GM19351 (cell line): Measurements from ENCODE around the gene ARHGAP26.

Experiments
- ATAC-seq: cut with Tn5 transposase; IDR thresholded peaks from one replicate; pipeline ENCODE4 v1.9.1; 2021; ENCODE audit warnings: mild to moderate bottlenecking, moderate library complexity; ENCODE audit not compliant: unreplicated experiment

Gene ARHGAP26

DNA sequence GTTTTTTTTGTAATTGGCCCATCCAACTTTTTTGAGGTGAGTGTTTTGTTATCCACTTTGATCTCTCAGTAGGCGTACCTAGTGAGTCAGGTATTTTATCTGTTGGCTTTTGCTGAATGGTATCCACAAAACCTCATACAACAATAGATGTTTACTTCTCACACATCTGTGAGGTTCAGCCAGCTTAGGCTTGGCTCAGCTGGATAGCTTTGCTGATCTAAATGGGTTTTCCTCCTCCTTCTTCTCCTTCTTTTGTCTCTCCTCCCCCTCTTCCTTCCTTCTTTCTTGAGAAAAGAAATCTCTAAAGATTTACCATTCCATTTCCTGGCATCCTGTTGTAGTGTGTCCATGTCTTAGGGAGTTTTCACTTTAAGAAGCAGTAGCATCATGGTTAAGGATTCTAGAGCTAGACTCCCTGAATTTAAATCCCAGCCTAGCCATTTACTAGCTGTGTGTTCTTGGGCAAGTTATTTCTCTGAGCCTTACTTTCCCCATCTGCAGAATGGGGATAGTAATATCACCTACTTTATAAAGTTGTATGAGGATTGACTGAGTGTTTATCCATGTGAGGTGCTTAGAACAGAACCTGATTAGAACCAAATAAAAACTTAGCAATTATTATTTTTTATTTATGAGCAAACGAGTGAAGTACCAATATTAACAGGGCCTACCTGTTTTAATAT, 126.3 kb downstream of the ARHGAP26 start:
- ATAC-seq = no peak

DNA sequence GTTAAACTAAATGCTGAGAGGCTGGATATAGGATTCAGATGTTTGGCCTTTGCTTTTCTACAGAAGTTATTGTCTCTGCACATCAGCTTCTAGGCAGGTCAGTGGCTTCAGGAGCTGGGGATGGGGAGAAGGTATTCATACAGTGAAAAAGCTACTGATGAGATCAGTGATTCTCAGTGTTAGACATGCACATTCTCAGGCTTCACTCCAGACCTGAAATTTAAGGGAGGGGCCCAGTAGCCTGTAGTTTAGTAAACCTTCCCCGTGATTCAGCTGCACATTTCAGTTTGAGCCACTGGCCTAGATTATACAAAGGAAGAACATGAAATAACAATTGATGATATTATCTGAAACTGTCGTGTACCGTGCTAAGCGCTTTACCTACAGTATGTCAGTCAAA, 127.2 kb downstream of the ARHGAP26 start:
- ATAC-seq = no peak

- ATAC-seq = no peak
These were observed 130.8 kb downstream of the ARHGAP26 start for GRCh38 chr5:142900927-142901326.

DNA sequence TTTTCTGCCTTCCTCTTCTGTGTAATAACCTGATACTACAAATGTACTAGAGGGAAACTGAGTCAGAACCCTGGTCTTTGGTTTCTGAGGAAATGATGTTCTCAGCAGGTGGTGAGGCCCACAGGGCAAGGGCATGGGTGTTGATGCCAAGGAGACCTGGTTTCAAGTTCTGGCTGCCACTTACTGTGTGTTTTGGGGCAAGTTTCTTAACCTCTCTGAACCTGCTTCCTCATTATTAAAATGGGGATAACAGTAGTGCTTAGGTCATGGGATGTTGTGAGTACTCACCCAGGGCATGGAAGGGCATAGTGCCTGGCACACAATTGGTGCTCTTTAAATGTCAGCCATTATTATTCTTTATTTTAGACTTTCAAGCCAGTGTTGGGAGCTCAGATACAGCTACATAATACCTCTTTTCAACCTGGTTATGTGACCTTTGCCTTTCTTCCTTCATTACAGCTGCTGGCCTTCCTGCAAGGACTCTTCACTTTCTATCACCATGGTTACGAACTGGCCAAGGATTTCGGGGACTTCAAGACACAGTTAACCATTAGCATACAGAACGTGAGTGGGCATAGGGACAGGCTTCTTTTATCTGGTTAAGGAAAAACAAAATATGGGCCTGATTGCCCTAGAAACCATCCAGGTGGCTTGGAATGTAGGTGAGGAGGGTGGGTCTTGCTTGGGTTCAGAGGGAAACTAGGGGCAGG, 131.5 kb downstream of the ARHGAP26 start:
- ATAC-seq = no peak

DNA sequence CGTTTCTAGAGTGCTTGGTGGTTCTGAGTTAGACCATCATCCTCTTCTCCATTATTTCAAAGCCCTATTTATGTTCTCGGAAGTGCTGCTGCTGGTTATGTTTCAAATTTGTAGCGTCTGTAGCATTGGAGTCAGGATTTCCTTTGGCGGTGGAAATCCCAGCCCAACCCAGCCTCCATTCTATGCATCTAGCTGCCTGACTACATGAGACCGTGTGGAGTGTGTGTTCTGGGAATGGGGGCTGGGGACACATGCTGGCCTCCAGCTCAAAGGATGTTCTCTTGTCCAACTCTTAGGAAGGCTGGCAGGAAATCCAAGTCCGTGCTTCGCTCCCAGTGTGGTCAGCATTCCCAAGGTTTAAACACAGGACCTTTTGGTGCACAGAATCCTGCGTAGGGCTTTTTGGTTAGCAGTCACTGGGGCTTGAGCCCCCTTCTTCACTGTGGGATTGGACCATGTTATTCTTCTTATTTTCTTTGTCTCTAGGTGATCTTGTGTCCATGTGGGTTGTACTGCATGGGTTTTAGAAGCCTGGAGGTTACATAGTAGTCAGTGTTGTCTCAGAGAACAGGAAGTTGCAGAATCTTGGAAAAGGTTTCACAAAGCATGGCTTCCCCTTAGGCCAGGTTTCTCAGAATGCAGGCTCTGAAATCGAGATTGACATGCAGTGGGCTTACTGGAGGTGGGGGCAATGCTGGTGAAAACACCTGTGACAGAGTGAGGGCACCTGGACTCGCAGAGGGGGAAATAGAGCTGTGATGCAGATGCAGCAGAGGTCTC, 132.2 kb downstream of the ARHGAP26 start:
- no peak for ATAC-seq

- no peak for ATAC-seq
These were observed 134.2 kb downstream of the ARHGAP26 start for GRCh38 chr5:142904416-142904815.

GRCh38 chr5:142905348-142905747, 135.2 kb downstream of the ARHGAP26 start:
- no peak for ATAC-seq

GRCh38 chr5:142906863-142907671, 136.9 kb downstream of the ARHGAP26 start:
- no peak for ATAC-seq

- ATAC-seq = no peak
These were observed 138.5 kb downstream of the ARHGAP26 start for GRCh38 chr5:142908659-142909058.

DNA sequence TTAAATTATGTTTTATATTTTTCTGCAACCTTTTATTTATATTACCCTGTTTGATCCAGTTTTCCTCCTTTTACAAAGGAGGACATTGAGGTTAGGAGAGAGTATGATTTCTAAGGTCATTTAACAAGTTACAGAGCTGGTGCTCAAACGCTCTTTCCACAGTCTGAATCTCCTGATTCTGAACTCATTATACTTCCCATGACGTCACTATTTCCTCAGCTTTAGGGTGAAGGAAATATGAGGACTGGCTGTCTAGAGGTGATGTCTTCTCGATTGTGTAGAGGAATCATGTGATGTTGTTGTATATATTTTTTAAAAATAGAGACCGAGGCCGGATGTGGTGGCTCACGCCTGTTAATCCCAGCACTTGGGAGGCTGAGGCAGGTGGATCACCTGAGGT, 140.0 kb downstream of the ARHGAP26 start:
- no peak for ATAC-seq

DNA sequence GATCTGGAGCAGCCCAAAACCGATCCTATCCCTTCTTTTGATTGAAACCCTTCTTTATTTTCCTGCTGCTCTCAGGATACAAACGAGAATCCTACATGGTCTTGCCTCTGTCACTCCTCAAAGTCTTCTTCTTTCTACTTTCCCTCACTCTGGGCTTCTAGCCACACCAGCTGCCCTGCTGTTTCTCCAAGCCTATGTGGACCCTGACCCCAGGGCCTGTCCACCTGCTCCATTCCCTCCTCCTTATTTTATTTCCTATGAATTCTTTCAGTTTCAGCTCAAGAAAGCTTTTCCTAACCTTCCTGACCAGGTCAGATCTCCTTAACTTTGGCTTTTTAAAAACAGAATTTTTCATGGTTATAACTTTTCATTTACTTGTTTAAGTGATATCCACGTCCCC, 141.0 kb downstream of the ARHGAP26 start:
- no peak for ATAC-seq

- no peak for ATAC-seq
These were observed 141.6 kb downstream of the ARHGAP26 start for GRCh38 chr5:142911775-142912174.

- ATAC-seq = no peak
These were observed 143.7 kb downstream of the ARHGAP26 start for GRCh38 chr5:142913728-142914338.

DNA sequence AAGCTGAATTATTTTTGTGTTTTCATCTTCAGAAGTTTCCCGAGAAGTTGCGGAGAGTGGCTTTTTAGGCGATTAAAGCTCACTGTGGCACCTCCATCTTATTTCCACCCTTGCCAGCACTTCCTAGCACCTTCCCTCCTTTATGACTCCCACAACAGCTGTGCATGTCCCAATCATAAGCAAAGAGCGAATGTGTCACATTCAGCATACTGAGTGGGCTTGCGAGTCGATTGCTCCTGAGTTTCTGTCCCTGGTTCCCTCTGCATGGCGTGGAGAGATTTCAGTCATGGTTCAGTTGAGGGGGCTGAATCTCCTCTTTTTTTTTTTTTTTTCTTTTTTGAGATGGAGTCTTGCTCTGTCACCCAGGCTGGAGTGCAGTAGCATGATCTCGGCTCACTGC, 144.9 kb downstream of the ARHGAP26 start:
- no peak for ATAC-seq

- peak; percentile 90 for ATAC-seq
These were observed 145.7 kb downstream of the ARHGAP26 start for GRCh38 chr5:142915813-142916424.

DNA sequence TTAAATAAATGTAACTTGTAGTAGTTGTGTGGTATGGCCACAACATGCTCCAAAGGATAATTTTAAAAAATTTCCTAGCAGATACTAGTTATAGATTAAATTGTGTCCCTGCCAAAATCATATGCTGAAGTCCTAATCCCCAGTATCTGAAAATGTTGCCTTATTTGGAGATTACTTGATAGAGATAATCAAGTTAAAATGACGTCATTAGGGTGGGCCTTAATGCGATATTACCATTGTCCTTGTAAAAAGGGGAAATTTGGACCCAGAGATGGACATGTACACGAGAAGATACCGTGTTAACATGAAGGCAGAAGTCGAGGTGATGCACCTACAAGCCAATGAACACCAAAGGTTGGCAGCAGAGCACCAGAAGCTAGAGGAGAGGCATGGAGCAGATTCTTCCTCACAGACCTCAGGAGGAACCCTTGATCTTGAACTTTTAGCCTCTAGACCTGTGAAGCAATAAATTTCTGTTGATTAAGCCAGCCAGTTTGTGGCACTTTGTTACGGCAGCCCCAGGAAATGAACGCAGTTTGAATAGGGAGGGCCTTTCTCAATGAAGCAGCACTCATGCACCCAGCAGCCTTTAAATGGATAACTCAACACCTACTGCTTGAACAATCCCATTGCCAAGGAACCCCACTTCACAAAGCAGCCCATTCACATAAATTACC, 148.9 kb downstream of the ARHGAP26 start:
- ATAC-seq = no peak

GRCh38 chr5:142920849-142921612, 150.9 kb downstream of the ARHGAP26 start:
- no peak for ATAC-seq

GRCh38 chr5:142922223-142922952, 152.2 kb downstream of the ARHGAP26 start:
- peak; percentile 80 for ATAC-seq
